ENCODE results near the gene DDX17.

DNA sequence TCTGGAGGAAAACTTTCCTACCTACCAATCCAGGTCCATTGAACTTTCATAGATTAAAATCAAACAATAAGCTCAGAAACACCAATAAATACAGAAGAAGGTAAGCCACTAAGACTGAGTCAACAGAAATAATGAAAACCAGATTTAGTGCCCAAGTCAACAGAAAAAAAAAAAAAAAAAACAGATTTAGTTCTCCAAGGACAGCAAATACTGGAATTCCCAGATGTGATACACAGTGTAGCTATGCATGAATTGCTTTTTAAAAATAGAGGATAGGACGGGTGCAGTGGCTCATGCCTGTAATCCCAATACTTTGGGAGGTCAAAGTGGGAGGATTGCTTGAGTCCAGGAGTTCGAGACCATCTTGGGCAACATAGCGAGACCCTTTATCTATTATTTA, 48.2 kb upstream of the DDX17 start:
- TF ChIP-seq, protein P1, sequence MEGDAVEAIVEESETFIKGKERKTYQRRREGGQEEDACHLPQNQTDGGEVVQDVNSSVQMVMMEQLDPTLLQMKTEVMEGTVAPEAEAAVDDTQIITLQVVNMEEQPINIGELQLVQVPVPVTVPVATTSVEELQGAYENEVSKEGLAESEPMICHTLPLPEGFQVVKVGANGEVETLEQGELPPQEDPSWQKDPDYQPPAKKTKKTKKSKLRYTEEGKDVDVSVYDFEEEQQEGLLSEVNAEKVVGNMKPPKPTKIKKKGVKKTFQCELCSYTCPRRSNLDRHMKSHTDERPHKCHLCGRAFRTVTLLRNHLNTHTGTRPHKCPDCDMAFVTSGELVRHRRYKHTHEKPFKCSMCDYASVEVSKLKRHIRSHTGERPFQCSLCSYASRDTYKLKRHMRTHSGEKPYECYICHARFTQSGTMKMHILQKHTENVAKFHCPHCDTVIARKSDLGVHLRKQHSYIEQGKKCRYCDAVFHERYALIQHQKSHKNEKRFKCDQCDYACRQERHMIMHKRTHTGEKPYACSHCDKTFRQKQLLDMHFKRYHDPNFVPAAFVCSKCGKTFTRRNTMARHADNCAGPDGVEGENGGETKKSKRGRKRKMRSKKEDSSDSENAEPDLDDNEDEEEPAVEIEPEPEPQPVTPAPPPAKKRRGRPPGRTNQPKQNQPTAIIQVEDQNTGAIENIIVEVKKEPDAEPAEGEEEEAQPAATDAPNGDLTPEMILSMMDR (IDR thresholded peaks at IDR 0.05), result no peak
- TF ChIP-seq POLR2AphosphoS5 (IDR thresholded peaks at IDR 0.05), result no peak
- TF ChIP-seq POLR2A (IDR thresholded peaks at IDR 0.05), result no peak
